Fibroblast of skin of left biceps (primary cell): ENCODE results near the gene BRPF1.

Experiments
- DNase-seq, 2 experiments: peaks; one replicate each; pipeline ENCODE4 v3.0.0-alpha.2; 2013; ENCODE audit warnings: low read depth in 2 of 2

The BRPF1 gene

GRCh38 chr3:9703736-9704346, 27.7 kb upstream of the BRPF1 start, which contains the start of gene CPNE9:
Gene CPNE9, plus strand, starts transcription at chr3:9703833. Its CDS starts 164 bp downstream, at chr3:9703997.
- no peak for DNase-seq

- DNase-seq: no peak
These were observed 26.9 kb upstream of the BRPF1 start for GRCh38 chr3:9704347-9705322.

- DNase-seq: no peak
These were observed 21.3 kb upstream of the BRPF1 start for GRCh38 chr3:9710174-9710739.

GRCh38 chr3:9712415-9712814, 19.1 kb upstream of the BRPF1 start:
- no peak for DNase-seq

- DNase-seq: no peak
These were observed 18.4 kb upstream of the BRPF1 start for GRCh38 chr3:9713142-9713541.

- no peak for DNase-seq
These were observed 16.4 kb upstream of the BRPF1 start for GRCh38 chr3:9715136-9715535.

GRCh38 chr3:9715764-9716437, 15.6 kb upstream of the BRPF1 start:
- DNase-seq: peak; percentile 59 to 61

GRCh38 chr3:9716801-9717555, 14.6 kb upstream of the BRPF1 start:
- no peak for DNase-seq

GRCh38 chr3:9717563-9717962, 14.0 kb upstream of the BRPF1 start:
- DNase-seq: no peak

- DNase-seq: no peak
These were observed 13.4 kb upstream of the BRPF1 start for GRCh38 chr3:9718118-9718517.

GRCh38 chr3:9721015-9721699, 10.4 kb upstream of the BRPF1 start:
- DNase-seq: no peak

- DNase-seq: no peak
These were observed 9.9 kb upstream of the BRPF1 start for GRCh38 chr3:9721700-9722060.

- no peak for DNase-seq
These were observed 5.6 kb upstream of the BRPF1 start for GRCh38 chr3:9725775-9726515.

- no peak for DNase-seq
These were observed 4.4 kb upstream of the BRPF1 start for GRCh38 chr3:9727041-9727595.

- no peak for DNase-seq
These were observed 3.8 kb upstream of the BRPF1 start for GRCh38 chr3:9727743-9728142.

GRCh38 chr3:9729419-9729818, 2.1 kb upstream of the BRPF1 start:
- DNase-seq: no peak

- no peak for DNase-seq
These were observed 804 bp upstream of the BRPF1 start for GRCh38 chr3:9730657-9731205.

GRCh38 chr3:9732080-9732739, 675 bp downstream of the BRPF1 start:
- no peak for DNase-seq

- DNase-seq: no peak
These were observed 1.2 kb downstream of the BRPF1 start for GRCh38 chr3:9732740-9733115.
